GM12801 (cell line): ENCODE results near the gene PUM2.

Source experiments
- TF ChIP-seq, protein P1 (sequence below): IDR thresholded peaks from one replicate; pipeline ENCODE4 v1.5.1; 2011; ENCODE audit warnings: control low read depth; ENCODE audit not compliant: insufficient read length; ENCODE audit errors: extremely low read depth

The PUM2 gene

DNA sequence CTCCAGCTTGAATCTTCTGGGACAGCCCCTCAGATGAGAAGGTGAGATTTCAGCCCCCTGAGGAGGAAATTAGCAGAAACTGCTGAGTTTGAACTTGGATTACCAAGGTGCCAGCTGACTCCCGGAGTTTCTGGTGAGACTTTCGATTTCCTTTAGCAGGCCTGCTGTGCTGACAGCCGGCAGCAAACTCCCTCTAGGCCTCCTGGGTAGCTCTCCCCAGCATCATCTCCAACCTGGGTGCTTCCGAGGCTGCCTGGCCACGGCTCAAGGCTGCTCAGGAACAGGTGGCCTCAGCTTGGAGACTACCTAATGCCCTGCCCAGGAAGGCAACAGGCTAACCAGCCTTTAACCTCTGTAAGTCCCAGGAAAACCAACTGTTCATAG is 142.2 kb downstream of the PUM2 start:
- TF ChIP-seq, protein P1, sequence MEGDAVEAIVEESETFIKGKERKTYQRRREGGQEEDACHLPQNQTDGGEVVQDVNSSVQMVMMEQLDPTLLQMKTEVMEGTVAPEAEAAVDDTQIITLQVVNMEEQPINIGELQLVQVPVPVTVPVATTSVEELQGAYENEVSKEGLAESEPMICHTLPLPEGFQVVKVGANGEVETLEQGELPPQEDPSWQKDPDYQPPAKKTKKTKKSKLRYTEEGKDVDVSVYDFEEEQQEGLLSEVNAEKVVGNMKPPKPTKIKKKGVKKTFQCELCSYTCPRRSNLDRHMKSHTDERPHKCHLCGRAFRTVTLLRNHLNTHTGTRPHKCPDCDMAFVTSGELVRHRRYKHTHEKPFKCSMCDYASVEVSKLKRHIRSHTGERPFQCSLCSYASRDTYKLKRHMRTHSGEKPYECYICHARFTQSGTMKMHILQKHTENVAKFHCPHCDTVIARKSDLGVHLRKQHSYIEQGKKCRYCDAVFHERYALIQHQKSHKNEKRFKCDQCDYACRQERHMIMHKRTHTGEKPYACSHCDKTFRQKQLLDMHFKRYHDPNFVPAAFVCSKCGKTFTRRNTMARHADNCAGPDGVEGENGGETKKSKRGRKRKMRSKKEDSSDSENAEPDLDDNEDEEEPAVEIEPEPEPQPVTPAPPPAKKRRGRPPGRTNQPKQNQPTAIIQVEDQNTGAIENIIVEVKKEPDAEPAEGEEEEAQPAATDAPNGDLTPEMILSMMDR: no peak

DNA sequence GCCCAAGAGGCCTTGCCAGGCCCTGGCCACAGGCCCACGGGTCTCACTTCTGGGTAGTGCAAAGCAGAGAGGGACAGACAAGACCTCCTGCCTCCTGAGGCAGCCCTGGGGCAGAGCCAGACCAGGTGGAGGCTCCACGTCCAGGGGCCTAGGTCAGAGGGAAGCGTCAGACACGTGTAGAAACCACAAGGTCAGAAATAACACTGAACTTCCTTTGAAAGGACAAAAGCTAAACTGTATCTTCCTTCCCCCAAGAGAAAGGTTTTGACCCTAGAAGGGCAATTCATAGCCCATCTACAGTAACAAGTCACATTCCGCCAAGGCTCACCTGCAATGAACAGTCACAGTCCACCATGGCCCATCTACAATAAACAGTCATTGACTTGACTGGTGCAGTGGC is 143.6 kb downstream of the PUM2 start:
- TF ChIP-seq, protein P1: no peak

DNA sequence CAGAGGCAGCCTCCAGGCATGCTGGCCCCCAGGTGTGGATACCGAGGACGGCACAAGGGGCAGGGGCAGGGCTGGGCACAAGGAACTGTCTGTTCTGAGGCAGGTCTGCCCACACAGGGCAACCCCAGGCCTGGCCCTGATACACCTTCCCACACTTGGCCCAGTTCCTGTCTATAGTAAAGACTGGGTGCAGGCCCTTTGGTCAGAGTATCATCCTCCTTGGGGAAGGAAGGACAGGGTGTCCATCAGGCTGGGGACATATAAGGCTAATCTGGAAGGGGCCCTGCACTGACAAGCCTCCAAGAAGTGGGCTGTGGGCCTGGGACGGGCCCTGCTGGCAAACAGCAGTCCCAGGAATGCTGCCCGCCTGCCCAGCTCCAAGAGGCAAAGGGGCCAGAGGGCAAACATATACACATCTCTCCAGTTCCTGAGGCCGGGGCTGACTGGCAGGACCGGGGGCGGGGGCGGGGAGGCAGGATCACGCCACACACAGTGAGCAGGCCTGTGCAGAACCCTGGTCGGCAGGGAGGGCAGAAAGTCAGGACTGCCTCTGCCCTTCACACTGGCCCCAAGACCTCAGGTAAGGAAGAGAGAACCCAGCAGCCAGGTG is 144.6 kb downstream of the PUM2 start:
- TF ChIP-seq, protein P1: no peak

GRCh38 chr2:20205069-20205468 is 145.6 kb downstream of the PUM2 start:
- TF ChIP-seq, protein P1: no peak

GRCh38 chr2:20203521-20204225 is 147.0 kb downstream of the PUM2 start:
- TF ChIP-seq, protein P1: no peak

DNA sequence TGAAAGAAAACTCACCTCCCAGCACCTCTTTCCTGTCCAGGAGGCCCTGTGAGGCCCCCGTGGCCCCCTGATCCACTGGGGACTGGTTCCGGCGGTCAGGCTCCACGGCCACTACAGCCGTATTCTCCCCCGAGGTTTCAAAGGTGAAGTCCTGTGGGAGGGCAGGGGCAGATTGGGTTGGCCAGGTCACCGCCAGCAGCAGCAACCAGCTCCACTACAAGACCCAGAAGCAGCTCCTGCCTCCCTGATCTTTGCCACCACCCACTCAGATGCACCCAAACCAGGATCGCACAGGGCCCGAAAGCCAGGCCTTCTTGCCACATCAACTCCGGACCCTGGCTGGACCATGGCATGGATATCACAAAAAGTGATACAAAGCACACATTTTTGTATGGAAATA is 147.6 kb downstream of the PUM2 start:
- TF ChIP-seq, protein P1: no peak

DNA sequence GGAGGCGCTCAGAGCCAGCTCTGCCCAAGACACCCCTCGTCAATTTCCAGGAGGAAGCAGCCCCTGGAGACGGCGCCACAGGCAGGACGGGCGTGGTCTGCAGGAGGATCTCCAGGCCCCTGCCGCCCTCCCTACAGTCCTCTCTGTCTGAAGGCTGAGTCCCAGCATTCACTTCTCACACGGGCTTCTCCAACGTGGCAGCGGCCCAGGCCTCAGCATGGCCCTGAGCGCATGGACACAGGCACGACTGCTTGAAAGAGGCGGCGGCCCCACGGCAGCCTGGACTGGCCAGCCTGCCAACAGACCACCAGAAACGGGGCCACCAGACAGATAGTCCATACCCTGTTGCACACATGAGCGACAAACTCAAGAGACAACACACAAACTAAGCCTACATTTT is 149.0 kb downstream of the PUM2 start:
- TF ChIP-seq, protein P1: no peak
